Activated CD4-positive, CD25-positive, alpha-beta regulatory T cell (primary cell): ENCODE measurements around the gene FZD7.

Experiments
- DNase-seq, 4 experiments: peaks; one replicate each; lab custom pipeline; 2025; lab: John Stamatoyannopoulos, UW

FZD7 gene

GRCh38 chr2:202014318-202014717 is 19.3 kb upstream of the FZD7 start:
- no peak for DNase-seq

GRCh38 chr2:202014759-202015211 is 18.9 kb upstream of the FZD7 start:
- DNase-seq: no peak

- no peak for DNase-seq
Observed at GRCh38 chr2:202015471-202015870, 18.2 kb upstream of the FZD7 start.

GRCh38 chr2:202016579-202017227 is 17.0 kb upstream of the FZD7 start:
- no peak for DNase-seq

GRCh38 chr2:202017940-202018339 is 15.7 kb upstream of the FZD7 start:
- DNase-seq: no peak

- no peak for DNase-seq
Observed at GRCh38 chr2:202018950-202019349, 14.7 kb upstream of the FZD7 start.

- DNase-seq: no peak
Observed at GRCh38 chr2:202019689-202020450, 13.8 kb upstream of the FZD7 start.

GRCh38 chr2:202022755-202023154 is 10.9 kb upstream of the FZD7 start:
- no peak for DNase-seq

GRCh38 chr2:202023198-202023903 is 10.3 kb upstream of the FZD7 start:
- no peak for DNase-seq

GRCh38 chr2:202023904-202024266 is 9.8 kb upstream of the FZD7 start:
- no peak for DNase-seq

- DNase-seq: no peak
Observed at GRCh38 chr2:202024871-202025270, 8.8 kb upstream of the FZD7 start.

- no peak for DNase-seq
Observed at GRCh38 chr2:202025816-202026215, 7.8 kb upstream of the FZD7 start.

GRCh38 chr2:202026507-202026906 is 7.1 kb upstream of the FZD7 start:
- no peak for DNase-seq

GRCh38 chr2:202030691-202031090 is 3.0 kb upstream of the FZD7 start:
- no peak for DNase-seq

- DNase-seq: no peak
Observed at GRCh38 chr2:202031246-202031951, 2.3 kb upstream of the FZD7 start.

- DNase-seq: peak in 2 of 4 experiments; percentile 4 to 23
Observed at GRCh38 chr2:202032846-202033316, 774 bp upstream of the FZD7 start.

- peak in 1 of 4 experiments; percentile 9 for DNase-seq
Observed at GRCh38 chr2:202034249-202035088, 814 bp downstream of the FZD7 start.

- peak in 1 of 4 experiments; percentile 13 for DNase-seq
Observed at GRCh38 chr2:202035089-202035940, 1.7 kb downstream of the FZD7 start.

- DNase-seq: no peak
Observed at GRCh38 chr2:202035941-202036372, 2.3 kb downstream of the FZD7 start.

GRCh38 chr2:202036601-202037037 is 3.0 kb downstream of the FZD7 start:
- DNase-seq: no peak
